ENCODE data around the gene TRIM9. TPM values are rescaled to one million over a fixed set of nuclear protein-coding genes. Genes with fewer than 3 reads are reported as not detected.

TRIM9 gene
- total and polyA plus RNA-seq, 2 donors (not counting 3 experiments of a cell fraction or from before 2014, with no cell fraction given): not detected

GRCh38 chr14:51072976-51073375 lies 21.9 kb downstream of the TRIM9 start:
- Histone ChIP-seq H3K9ac (replicated peaks; ENCODE audit: extremely low read depth, insufficient read depth, low read length) (no peak overlapping the region), H3K4me3 (replicated peaks in 1 of 3; ENCODE audit: insufficient read depth in 1 of 3, low read depth in 1 of 3, low read length in 3 of 3) (no peak overlapping the region), H3K4me2 (ENCODE audit: insufficient read depth, low read length) (no peak overlapping the region), H3K27me3 (ENCODE audit: control insufficient read depth in 2 of 2, insufficient read depth in 2 of 2, low read length in 2 of 2) (peaks cover 2 to 3% of the 10 kb centered on the region in 2 experiments), H3K9me1 (replicated peaks; ENCODE audit: control insufficient read depth, extremely low read depth, insufficient read depth, low read length) (no peaks in the 10 kb centered on the region), H3K79me2 (ENCODE audit: control insufficient read depth, insufficient read depth, low read length) (no peaks in the 10 kb centered on the region), H3K9me3 (replicated peaks; ENCODE audit: control insufficient read depth, insufficient read depth, low read length) (no peaks in the 10 kb centered on the region), H2AFZ (ENCODE audit: low read depth, low read length) (no peak overlapping the region), H3K36me3 (ENCODE audit: control insufficient read depth in 2 of 2, extremely low read depth in 1 of 2, insufficient read depth in 2 of 2, low read length in 2 of 2) (no peaks in the 10 kb centered on the region), H3K4me1 (ENCODE audit: control insufficient read depth, extremely low read depth, insufficient read depth, low read length) (no peaks in the 10 kb centered on the region), H3K27ac (ENCODE audit: insufficient read depth, low read depth, low read length) (no peak overlapping the region), H4K20me1 (replicated peaks; ENCODE audit: control insufficient read depth, extremely low read depth, insufficient read depth, low read length) (no peaks in the 10 kb centered on the region)
- TF ChIP-seq POLR2AphosphoS5 (IDR thresholded peaks at IDR 0.05; ENCODE audit: insufficient read depth, low read depth, low read length): no peak
- no peak for TF ChIP-seq MYC (IDR thresholded peaks at IDR 0.05; ENCODE audit: low read depth, low read length)
- intact Hi-C loops (cut with micrococcal nuclease): no loop called here
- DNase-seq (ENCODE audit: low read depth, low spot score): no peak
- FAIRE-seq: no peak
- no TSS peak for BruUV-seq (replicated peaks)
- dilution Hi-C loops (cut with MboI; ENCODE audit: extremely low pct_ligation_motif_present, low sequenced_read_pairs): no loop called here
- POLR2A ChIA-PET: no interaction called here
- CTCF ChIA-PET: interaction anchor here (1.3 kb wide), 1 partner anchor 13 kb away, joined by 3 read pairs; no protein-coding TSS in a partner anchor

DNA sequence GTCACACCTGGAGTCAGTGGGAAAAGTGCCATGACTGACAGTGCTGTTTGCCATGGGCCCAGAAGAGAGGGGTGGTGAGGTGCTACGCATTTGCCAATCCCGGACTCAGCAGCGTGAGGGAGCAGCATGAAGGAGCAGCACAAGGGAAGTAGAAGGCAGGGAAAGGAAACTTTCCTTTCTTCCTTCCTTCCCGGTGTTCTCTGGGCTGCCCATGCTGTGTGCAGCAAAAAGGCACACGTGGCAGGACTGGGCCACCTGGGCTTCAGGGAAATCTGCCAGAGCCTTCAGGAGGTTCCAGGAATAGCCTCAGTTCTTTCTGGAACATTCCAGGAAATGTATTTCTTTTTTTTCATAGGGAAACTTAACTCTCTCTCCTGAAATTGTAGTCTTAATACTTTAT lies 23.0 kb downstream of the TRIM9 start:
- no peak for TF ChIP-seq JUN (IDR thresholded peaks at IDR 0.05; ENCODE audit: borderline replicate concordance, insufficient read depth, insufficient read length, low read depth)
- TF ChIP-seq, protein P1, sequence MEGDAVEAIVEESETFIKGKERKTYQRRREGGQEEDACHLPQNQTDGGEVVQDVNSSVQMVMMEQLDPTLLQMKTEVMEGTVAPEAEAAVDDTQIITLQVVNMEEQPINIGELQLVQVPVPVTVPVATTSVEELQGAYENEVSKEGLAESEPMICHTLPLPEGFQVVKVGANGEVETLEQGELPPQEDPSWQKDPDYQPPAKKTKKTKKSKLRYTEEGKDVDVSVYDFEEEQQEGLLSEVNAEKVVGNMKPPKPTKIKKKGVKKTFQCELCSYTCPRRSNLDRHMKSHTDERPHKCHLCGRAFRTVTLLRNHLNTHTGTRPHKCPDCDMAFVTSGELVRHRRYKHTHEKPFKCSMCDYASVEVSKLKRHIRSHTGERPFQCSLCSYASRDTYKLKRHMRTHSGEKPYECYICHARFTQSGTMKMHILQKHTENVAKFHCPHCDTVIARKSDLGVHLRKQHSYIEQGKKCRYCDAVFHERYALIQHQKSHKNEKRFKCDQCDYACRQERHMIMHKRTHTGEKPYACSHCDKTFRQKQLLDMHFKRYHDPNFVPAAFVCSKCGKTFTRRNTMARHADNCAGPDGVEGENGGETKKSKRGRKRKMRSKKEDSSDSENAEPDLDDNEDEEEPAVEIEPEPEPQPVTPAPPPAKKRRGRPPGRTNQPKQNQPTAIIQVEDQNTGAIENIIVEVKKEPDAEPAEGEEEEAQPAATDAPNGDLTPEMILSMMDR (IDR thresholded peaks at IDR 0.05; ENCODE audit: extremely low read depth in 1 of 2, insufficient read depth in 1 of 2, low read depth in 1 of 2, low read length in 2 of 2): no peak
- TF ChIP-seq, protein P2, sequence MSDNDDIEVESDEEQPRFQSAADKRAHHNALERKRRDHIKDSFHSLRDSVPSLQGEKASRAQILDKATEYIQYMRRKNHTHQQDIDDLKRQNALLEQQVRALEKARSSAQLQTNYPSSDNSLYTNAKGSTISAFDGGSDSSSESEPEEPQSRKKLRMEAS (IDR thresholded peaks at IDR 0.05; ENCODE audit: insufficient read depth, insufficient read length): no peak
- no peaks in the 10 kb centered on the region for H3K36me3 ChIP-seq (ENCODE audit: control insufficient read depth in 2 of 2, extremely low read depth in 1 of 2, insufficient read depth in 2 of 2, low read length in 2 of 2)
- no peak overlapping the region for H2AFZ ChIP-seq (ENCODE audit: low read depth, low read length)
- intact Hi-C loops (cut with micrococcal nuclease) (no loop called here), dilution Hi-C loops (cut with MboI; ENCODE audit: extremely low pct_ligation_motif_present, low sequenced_read_pairs) (no loop called here)
- no peak overlapping the region for H3K27ac ChIP-seq (ENCODE audit: insufficient read depth, low read depth, low read length)
- DNase-seq (ENCODE audit: low read depth, low spot score): no peak
- CTCF ChIA-PET: interaction anchor here (1.0 to 1.3 kb wide), 3 partner anchors 10 to 12 kb away, joined by 3 read pairs; no protein-coding TSS in a partner anchor
- no peaks in the 10 kb centered on the region for H3K9me1 ChIP-seq (replicated peaks; ENCODE audit: control insufficient read depth, extremely low read depth, insufficient read depth, low read length)
- no peak for FAIRE-seq
- POLR2A ChIA-PET: no interaction called here
- H3K9me3 ChIP-seq (replicated peaks; ENCODE audit: control insufficient read depth, insufficient read depth, low read length): no peaks in the 10 kb centered on the region
- no peak overlapping the region for H3K9ac ChIP-seq (replicated peaks; ENCODE audit: extremely low read depth, insufficient read depth, low read length)
- BruUV-seq (replicated peaks): no TSS peak
- H3K4me2 ChIP-seq (ENCODE audit: insufficient read depth, low read length): no peak overlapping the region
- no peak overlapping the region for H3K4me3 ChIP-seq (replicated peaks in 1 of 3; ENCODE audit: insufficient read depth in 1 of 3, low read depth in 1 of 3, low read length in 3 of 3)
- no peaks in the 10 kb centered on the region for H4K20me1 ChIP-seq (replicated peaks; ENCODE audit: control insufficient read depth, extremely low read depth, insufficient read depth, low read length)
- peaks cover 2 to 6% of the 10 kb centered on the region in 2 experiments for H3K27me3 ChIP-seq (ENCODE audit: control insufficient read depth in 2 of 2, insufficient read depth in 2 of 2, low read length in 2 of 2)
- H3K79me2 ChIP-seq (ENCODE audit: control insufficient read depth, insufficient read depth, low read length): no peaks in the 10 kb centered on the region
- H3K4me1 ChIP-seq (ENCODE audit: control insufficient read depth, extremely low read depth, insufficient read depth, low read length): no peaks in the 10 kb centered on the region

All from endothelial cell of umbilical vein (primary cell).